Measurements from ENCODE around the gene CAT.

DNA sequence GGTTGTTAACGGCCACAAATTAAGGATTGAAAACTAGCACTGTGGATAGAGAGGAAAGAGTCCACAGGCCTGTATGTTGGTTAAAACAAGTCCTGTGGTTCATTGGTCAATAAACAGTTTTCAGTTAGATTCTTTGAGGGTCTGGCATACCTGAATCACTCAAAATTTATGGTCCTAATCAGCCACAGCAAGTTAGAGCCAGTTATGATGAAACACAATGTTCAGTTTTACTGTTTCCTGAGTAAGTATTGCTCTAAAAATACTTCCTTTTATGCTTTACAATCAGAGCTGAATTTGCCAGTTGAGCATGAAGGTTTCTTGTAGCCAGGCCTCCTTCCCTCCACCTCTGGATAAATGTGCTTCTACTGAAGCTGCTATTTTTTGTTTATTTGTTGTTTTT is 12.9 kb upstream of the CAT start:
- no peak for TF ChIP-seq CTCF (IDR thresholded peaks at IDR 0.05)
- no peak for TF ChIP-seq SIN3A (IDR thresholded peaks at IDR 0.05; ENCODE audit: borderline replicate concordance, insufficient read depth, low read depth, low read length)
